GM12801 (cell line): ENCODE measurements around the gene GNS.

Source experiments
- TF ChIP-seq, protein P1 (sequence below): IDR thresholded peaks from one replicate; pipeline ENCODE4 v1.5.1; 2011; ENCODE audit warnings: control low read depth; ENCODE audit not compliant: insufficient read length; ENCODE audit errors: extremely low read depth

GNS gene

GRCh38 chr12:64767495-64767894, 8.3 kb upstream of the GNS start:
- TF ChIP-seq, protein P1, sequence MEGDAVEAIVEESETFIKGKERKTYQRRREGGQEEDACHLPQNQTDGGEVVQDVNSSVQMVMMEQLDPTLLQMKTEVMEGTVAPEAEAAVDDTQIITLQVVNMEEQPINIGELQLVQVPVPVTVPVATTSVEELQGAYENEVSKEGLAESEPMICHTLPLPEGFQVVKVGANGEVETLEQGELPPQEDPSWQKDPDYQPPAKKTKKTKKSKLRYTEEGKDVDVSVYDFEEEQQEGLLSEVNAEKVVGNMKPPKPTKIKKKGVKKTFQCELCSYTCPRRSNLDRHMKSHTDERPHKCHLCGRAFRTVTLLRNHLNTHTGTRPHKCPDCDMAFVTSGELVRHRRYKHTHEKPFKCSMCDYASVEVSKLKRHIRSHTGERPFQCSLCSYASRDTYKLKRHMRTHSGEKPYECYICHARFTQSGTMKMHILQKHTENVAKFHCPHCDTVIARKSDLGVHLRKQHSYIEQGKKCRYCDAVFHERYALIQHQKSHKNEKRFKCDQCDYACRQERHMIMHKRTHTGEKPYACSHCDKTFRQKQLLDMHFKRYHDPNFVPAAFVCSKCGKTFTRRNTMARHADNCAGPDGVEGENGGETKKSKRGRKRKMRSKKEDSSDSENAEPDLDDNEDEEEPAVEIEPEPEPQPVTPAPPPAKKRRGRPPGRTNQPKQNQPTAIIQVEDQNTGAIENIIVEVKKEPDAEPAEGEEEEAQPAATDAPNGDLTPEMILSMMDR, result no peak

DNA sequence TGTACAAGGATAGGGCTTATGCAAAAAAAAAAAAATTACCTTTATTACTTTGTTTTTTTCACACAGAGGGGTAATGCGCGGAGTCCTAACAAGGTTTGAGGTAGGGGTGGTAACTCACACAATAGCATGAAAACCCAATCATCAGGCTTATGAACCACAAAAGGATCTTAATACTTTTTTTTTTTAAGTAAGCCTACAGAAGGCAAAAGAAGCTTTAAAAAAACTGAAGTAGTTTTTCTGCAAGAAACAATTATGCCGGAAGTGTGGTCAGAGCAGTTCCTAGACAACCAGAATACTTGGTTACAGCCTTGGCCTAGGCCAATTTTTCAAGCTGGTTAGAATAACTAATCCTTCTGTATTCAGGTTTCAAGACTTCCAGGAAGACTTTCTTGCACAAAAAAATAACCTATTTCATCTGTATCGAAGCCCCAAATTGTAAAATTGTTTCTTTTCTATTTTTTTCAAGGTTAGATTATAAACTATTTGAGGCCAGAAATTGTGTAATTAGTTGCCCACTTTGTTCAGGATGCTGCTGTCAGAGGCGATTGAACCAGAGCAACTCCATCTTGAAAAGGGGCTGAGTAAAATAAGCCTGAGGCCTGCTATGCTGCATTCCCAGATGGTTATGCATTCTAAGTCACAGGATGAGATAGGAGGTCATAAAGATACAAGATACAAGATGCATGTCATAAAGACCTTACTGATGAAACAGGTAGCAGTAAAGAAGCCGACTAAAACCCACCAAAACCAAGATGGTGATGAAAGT, 1.8 kb upstream of the GNS start:
- TF ChIP-seq, protein P1, result no peak

DNA sequence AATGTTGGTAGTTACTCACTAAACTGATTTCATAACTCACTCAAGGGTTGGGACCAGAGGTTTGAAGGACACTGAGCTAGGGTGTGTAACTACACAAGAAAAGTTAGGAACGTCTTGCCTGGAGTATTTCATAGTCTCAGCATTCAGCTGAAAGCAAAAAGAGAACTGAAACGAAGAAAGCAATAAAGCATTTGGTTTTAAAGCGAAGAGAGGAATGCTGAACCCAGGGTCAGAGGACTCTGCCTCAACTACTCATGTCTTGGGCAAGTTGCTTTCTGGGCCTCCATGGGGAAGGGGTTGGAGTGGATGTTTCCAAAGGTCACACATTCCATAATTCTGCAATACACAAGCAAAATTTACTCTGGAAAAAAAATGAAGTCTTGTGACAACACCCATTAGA, 1.4 kb downstream of the GNS start:
- TF ChIP-seq, protein P1, result no peak

GRCh38 chr12:64756376-64756775, 2.8 kb downstream of the GNS start:
- TF ChIP-seq, protein P1, result no peak

- TF ChIP-seq, protein P1, result no peak
Observed at GRCh38 chr12:64753427-64753826, 5.8 kb downstream of the GNS start.

- TF ChIP-seq, protein P1, result no peak
Observed at GRCh38 chr12:64752833-64753238, 6.4 kb downstream of the GNS start.

DNA sequence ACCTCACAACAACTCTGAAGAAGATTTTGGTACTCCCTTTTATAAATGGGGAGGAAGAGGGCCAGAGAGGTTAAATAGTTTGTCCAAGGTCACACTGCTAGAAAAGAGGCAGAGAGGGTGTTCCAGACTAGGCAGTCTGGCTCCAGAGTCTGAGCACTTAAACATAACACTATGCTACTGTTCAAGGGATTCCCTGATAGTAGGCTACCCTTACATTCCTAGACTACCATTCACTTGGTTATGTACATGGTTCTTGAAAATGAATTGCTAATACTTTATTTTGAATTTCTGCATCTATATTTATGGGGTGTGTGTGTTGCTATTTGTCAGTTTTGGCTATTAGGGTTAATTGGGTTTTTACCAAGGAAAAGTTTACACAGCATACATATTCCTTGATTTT, 7.2 kb downstream of the GNS start:
- TF ChIP-seq, protein P1, result no peak
